Activated CD8-positive, alpha-beta memory T cell treated with anti-CD3 and anti-CD28 coated beads, Interleukin-2, amount 50 U/mL, for 1 hour (primary cell): ENCODE measurements around the gene IMPDH2.

Experiments
- DNase-seq: peaks from one replicate; pipeline ENCODE4 v3.0.0-alpha.2; 2020; ENCODE audit errors: extremely low read depth

The IMPDH2 gene

GRCh38 chr3:48982016-48982415, 47.2 kb downstream of the IMPDH2 start:
- DNase-seq: no peak

GRCh38 chr3:48980295-48980694, 48.9 kb downstream of the IMPDH2 start:
- no peak for DNase-seq

- no peak for DNase-seq
These were observed 49.7 kb downstream of the IMPDH2 start for GRCh38 chr3:48979451-48979850.
